Measurements from ENCODE around the gene MBD6. TPM values are rescaled to one million over a fixed set of nuclear protein-coding genes. Genes with fewer than 3 reads are reported as not detected.

Gene MBD6
- total and polyA plus RNA-seq, 2 of the 8 experiments (the other 6 are each of a cell fraction or from before 2014, with no cell fraction given) = 3.9 to 32.3 TPM

DNA sequence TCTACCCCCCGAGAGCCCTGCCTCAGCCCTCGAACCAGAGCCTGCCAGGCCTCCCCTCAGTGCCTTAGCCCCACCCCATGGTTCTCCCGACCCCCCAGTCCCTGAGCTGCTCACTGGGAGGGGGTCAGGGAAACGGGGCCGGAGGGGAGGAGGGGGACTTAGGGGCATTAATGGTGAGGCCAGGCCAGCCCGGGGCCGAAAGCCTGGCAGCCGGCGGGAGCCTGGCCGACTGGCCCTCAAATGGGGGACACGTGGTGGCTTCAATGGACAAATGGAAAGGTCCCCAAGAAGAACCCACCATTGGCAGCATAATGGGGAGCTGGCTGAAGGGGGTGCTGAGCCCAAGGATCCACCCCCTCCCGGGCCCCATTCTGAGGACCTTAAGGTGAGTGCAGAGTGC, 5.6 kb downstream of the MBD6 start:
- no peak overlapping the region for H3K4me3 ChIP-seq (ENCODE audit: extremely low read depth in 1 of 4, insufficient read depth in 2 of 4, low read depth in 3 of 4, low read length in 4 of 4)
- no peaks in the 10 kb centered on the region for H3K9me3 ChIP-seq (ENCODE audit: insufficient read depth in 2 of 2, low read depth in 1 of 2, low read length in 1 of 2)
- no peak overlapping the region for H3K18ac ChIP-seq (ENCODE audit: extremely low read depth, low read length)
- H2BK12ac ChIP-seq (ENCODE audit: low read depth, low read length) = no peak overlapping the region
- H3K4me1 ChIP-seq (replicated peaks in 1 of 4; ENCODE audit: control insufficient read depth in 3 of 4, insufficient read depth in 4 of 4, low read length in 3 of 4) = peaks cover 0 to 9% (median 4%) of the 10 kb centered on the region in 4 experiments; a peak in 3 of 7 replicates
- no peak overlapping the region for H2AK5ac ChIP-seq (ENCODE audit: low read depth, low read length)
- 93% methylated on average over 2 of the region's 12 CpGs; no CpG with 5 or more reads in 1 of the 2 experiments for WGBS, 2 experiments (ENCODE audit: extremely low coverage in 1 of 2, insufficient coverage in 1 of 2, insufficient read length in 1 of 2, insufficient replicate concordance in 2 of 2, low coverage in 1 of 2, low lambda C conversion rate in 2 of 2, missing lambda C conversion rate in 1 of 2)
- no peak overlapping the region for H4K8ac ChIP-seq (ENCODE audit: extremely low read depth, insufficient read depth, low read length)
- no peak overlapping the region for H3K4me2 ChIP-seq (ENCODE audit: insufficient read depth in 1 of 2, low read depth in 2 of 2, low read length in 2 of 2)
- H2BK120ac ChIP-seq (replicated peaks; ENCODE audit: low read depth, low read length) = no peak overlapping the region
- no peak overlapping the region for H2BK20ac ChIP-seq (ENCODE audit: low read length)
- TF ChIP-seq YY1 (IDR thresholded peaks at IDR 0.05; ENCODE audit: low read depth, low read length) = no peak
- TF ChIP-seq SAP30 (IDR thresholded peaks at IDR 0.05; ENCODE audit: insufficient read depth, insufficient replicate concordance, low read length) = no peak
- no peak for TF ChIP-seq SUZ12 (IDR thresholded peaks at IDR 0.05; ENCODE audit: low read length)
- TF ChIP-seq NANOG (IDR thresholded peaks at IDR 0.05; ENCODE audit: insufficient read depth, low read depth, low read length, poor library complexity, severe bottlenecking) = no peak
- no peak for TF ChIP-seq PHF8 (conservative IDR thresholded peaks at IDR 0.05; ENCODE audit: low read depth, low read length)
- TF ChIP-seq POU5F1 (IDR thresholded peaks at IDR 0.05; ENCODE audit: low read depth, low read length) = no peak
- no peak for TF ChIP-seq SRF (IDR thresholded peaks at IDR 0.05; ENCODE audit: low read depth, low read length)
- no peak for TF ChIP-seq KDM1A (IDR thresholded peaks at IDR 0.05; ENCODE audit: borderline replicate concordance, low read length)
- no peak for TF ChIP-seq BACH1 (IDR thresholded peaks at IDR 0.05; ENCODE audit: low read length)
- TF ChIP-seq HDAC2 (IDR thresholded peaks at IDR 0.05; ENCODE audit: borderline replicate concordance in 1 of 2, low read depth in 2 of 2, low read length in 2 of 2) = no peak
- no peak for TF ChIP-seq SP4 (IDR thresholded peaks at IDR 0.05; ENCODE audit: low read length)
- no peak overlapping the region for H3K23ac ChIP-seq (ENCODE audit: insufficient read length)
- DNase-seq (ENCODE audit: low read depth in 1 of 2, low spot score in 2 of 2) (no peak), FAIRE-seq (no peak)
- no peak overlapping the region for H2BK15ac ChIP-seq (ENCODE audit: low read length)
- peaks cover 3% of the 10 kb centered on the region; the same call in 1 of the 2 replicates for H3K23me2 ChIP-seq (ENCODE audit: low read depth, low read length)
- H3K36me3 ChIP-seq (ENCODE audit: control insufficient read depth in 2 of 4, insufficient read depth in 4 of 4, low read length in 3 of 4) = peaks cover 11 to 68% (median 34%) of the 10 kb centered on the region in 4 experiments; a peak in 7 of 8 replicates
- H3K79me1 ChIP-seq (ENCODE audit: low read depth, low read length) = no peaks in the 10 kb centered on the region; the same call in 1 of the 2 replicates
- H4K91ac ChIP-seq (replicated peaks; ENCODE audit: insufficient read length, low read length) = no peak overlapping the region
- ChIA-PET CTCF (ENCODE audit: partially characterized antibody) (interaction anchor here (1.3 to 2.4 kb wide), 2 partner anchors 13 to 55 kb away, joined by 4 to 5 read pairs; no protein-coding TSS in a partner anchor), POLR2A (ENCODE audit: partially characterized antibody) (interaction anchor here (1.2 to 8.9 kb wide), 6 partner anchors 10 to 37 kb away, joined by 3 to 65 read pairs (median 30); partner anchors contain the start of genes DCTN2 and DDIT3)
- H3K9ac ChIP-seq (replicated peaks in 1 of 4; ENCODE audit: extremely low read depth in 1 of 4, low read depth in 3 of 4, low read length in 3 of 4) = no peak overlapping the region
- H3K27me3 ChIP-seq (replicated peaks in 1 of 4; ENCODE audit: control insufficient read depth in 3 of 4, extremely low read depth in 1 of 4, insufficient read depth in 3 of 4, low read length in 3 of 4) = peaks cover 0 to 1% (median 0%) of the 10 kb centered on the region in 4 experiments; a peak in 1 of 7 replicates
- H2BK5ac ChIP-seq (ENCODE audit: low read depth, low read length) = no peak overlapping the region
- H3K79me2 ChIP-seq (ENCODE audit: control insufficient read depth in 1 of 2, insufficient read depth in 2 of 2, low read length in 2 of 2) = peaks cover 0 to 9% of the 10 kb centered on the region in 2 experiments; a peak in 1 of 4 replicates
- H3K14ac ChIP-seq (ENCODE audit: insufficient read length) = no peak overlapping the region
- H3K4ac ChIP-seq (replicated peaks; ENCODE audit: insufficient read length, low read depth, low read length) = no peak overlapping the region
- H4K20me1 ChIP-seq (replicated peaks in 1 of 2; ENCODE audit: control insufficient read depth in 1 of 2, insufficient read depth in 2 of 2, low read length in 2 of 2) = peaks cover 3 to 13% of the 10 kb centered on the region in 2 experiments
- H4K5ac ChIP-seq (ENCODE audit: insufficient read length, low read depth, low read length) = no peak overlapping the region
- no peak overlapping the region for H2AFZ ChIP-seq (ENCODE audit: low read length)
- H3K56ac ChIP-seq (replicated peaks; ENCODE audit: insufficient read length, low read depth, low read length) = no peak overlapping the region
- no peak overlapping the region for H3K27ac ChIP-seq (ENCODE audit: low read depth, low read length)

All from H1 (cell line).